ENCODE results near the gene MAD1L1.

The MAD1L1 gene

GRCh38 chr7:1853986-1854865 is 378.5 kb downstream of the MAD1L1 start:
- DNase-seq (ENCODE audit: low read depth in 2 of 2): no peak

- no peak for DNase-seq (ENCODE audit: low read depth in 2 of 2)
Observed at GRCh38 chr7:1853431-1853985, 379.2 kb downstream of the MAD1L1 start.

GRCh38 chr7:1852517-1853430 is 380.0 kb downstream of the MAD1L1 start:
- DNase-seq (ENCODE audit: low read depth in 2 of 2): no peak

- DNase-seq (ENCODE audit: low read depth in 2 of 2): no peak
Observed at GRCh38 chr7:1851721-1852516, 380.8 kb downstream of the MAD1L1 start.

GRCh38 chr7:1850976-1851571 is 381.7 kb downstream of the MAD1L1 start:
- no peak for DNase-seq (ENCODE audit: low read depth in 2 of 2)

- no peak for DNase-seq (ENCODE audit: low read depth in 2 of 2)
Observed at GRCh38 chr7:1850111-1850975, 382.4 kb downstream of the MAD1L1 start.

- DNase-seq (ENCODE audit: low read depth in 2 of 2): no peak
Observed at GRCh38 chr7:1849351-1850041, 383.2 kb downstream of the MAD1L1 start.

- no peak for DNase-seq (ENCODE audit: low read depth in 2 of 2)
Observed at GRCh38 chr7:1848911-1849311, 383.8 kb downstream of the MAD1L1 start.

GRCh38 chr7:1848013-1848640 is 384.6 kb downstream of the MAD1L1 start:
- DNase-seq (ENCODE audit: low read depth in 2 of 2): no peak

GRCh38 chr7:1847260-1848001 is 385.3 kb downstream of the MAD1L1 start:
- DNase-seq (ENCODE audit: low read depth in 2 of 2): no peak

- no peak for DNase-seq (ENCODE audit: low read depth in 2 of 2)
Observed at GRCh38 chr7:1846331-1847065, 386.2 kb downstream of the MAD1L1 start.

GRCh38 chr7:1845536-1846311 is 387.0 kb downstream of the MAD1L1 start:
- DNase-seq (ENCODE audit: low read depth in 2 of 2): no peak

- no peak for DNase-seq (ENCODE audit: low read depth in 2 of 2)
Observed at GRCh38 chr7:1844951-1845390, 387.8 kb downstream of the MAD1L1 start.

- no peak for DNase-seq (ENCODE audit: low read depth in 2 of 2)
Observed at GRCh38 chr7:1844336-1844950, 388.3 kb downstream of the MAD1L1 start.

GRCh38 chr7:1843921-1844335 is 388.8 kb downstream of the MAD1L1 start:
- DNase-seq (ENCODE audit: low read depth in 2 of 2): no peak

- no peak for DNase-seq (ENCODE audit: low read depth in 2 of 2)
Observed at GRCh38 chr7:1843271-1843861, 389.4 kb downstream of the MAD1L1 start.

All from stimulated activated CD4-positive, alpha-beta T cell treated with anti-CD3 and anti-CD28 coated beads, Interleukin-12 subunit alpha, Interleukin-12 subunit beta, amount 100 ng/mL, for 24 hours (primary cell).